Astrocyte of the cerebellum (primary cell): ENCODE data around the gene CALM1.

Experiments used
- DNase-seq: peaks from one replicate; pipeline ENCODE4 v3.0.0-alpha.2; 2011; ENCODE audit warnings: low read depth
- H3K4me3 ChIP-seq: 2 replicates; pipeline ENCODE4 v1.5.1; 2011; ENCODE audit warnings: mild to moderate bottlenecking, low read depth, low read length, moderate library complexity
- CTCF ChIP-seq: IDR thresholded peaks from 2 replicates; pipeline ENCODE4 v1.5.1; 2012; ENCODE audit warnings: low read length, low read depth, moderate library complexity, mild to moderate bottlenecking; ENCODE audit errors: missing control alignments
- in situ Hi-C: cut with HindIII; loops from 2 replicates; pipeline ENCODE4 v1.10.0; 2017; ENCODE audit warnings: low sequenced_read_pairs

CALM1 gene

DNA sequence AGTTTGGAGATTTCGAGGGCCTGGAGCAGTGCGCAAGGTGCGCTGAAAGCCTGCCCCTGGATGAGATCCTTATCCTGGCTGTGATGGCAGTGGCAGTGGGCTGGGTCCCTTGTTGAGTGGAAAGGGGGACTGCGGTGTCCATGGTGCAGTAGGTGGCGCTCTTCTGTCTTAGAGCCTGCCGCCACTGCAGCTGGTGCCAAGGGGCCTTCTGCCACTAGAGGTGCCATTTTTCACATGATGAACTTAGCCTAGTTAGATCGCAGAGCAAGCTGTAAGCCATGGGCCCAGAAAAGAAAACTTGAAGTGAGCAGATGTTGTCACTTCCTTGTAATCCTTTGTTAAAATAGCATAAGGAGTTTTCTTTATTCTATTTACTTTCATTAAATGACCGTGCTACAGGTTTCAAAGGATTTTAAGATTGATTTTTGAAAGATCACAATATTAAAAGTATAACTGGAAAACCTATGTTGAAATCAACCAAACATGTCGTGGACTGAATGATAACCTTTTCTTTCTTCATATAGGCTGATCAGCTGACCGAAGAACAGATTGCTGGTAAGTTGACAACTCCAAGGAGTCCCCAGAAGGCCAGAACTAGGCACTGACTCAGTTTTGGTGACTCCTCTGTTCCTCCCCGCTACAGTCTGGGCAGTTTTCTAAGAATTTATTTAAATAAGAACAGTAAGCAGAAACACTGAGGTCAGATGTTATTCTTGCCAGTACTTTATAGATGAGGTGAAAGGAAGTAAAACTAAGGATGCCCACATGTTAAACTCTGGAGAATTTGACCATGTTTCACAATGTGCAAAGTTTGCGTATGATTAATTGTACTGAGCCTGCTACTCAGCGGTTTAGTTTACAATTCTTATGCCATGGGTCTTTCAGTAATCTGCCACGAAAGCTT is 3.0 kb downstream of the CALM1 start:
- in situ Hi-C loops, result no loop called here
- peak overlapping the region; percentile 93 for H3K4me3 ChIP-seq
- DNase-seq, result peak; percentile 85
- TF ChIP-seq CTCF, result peak; percentile 100

DNA sequence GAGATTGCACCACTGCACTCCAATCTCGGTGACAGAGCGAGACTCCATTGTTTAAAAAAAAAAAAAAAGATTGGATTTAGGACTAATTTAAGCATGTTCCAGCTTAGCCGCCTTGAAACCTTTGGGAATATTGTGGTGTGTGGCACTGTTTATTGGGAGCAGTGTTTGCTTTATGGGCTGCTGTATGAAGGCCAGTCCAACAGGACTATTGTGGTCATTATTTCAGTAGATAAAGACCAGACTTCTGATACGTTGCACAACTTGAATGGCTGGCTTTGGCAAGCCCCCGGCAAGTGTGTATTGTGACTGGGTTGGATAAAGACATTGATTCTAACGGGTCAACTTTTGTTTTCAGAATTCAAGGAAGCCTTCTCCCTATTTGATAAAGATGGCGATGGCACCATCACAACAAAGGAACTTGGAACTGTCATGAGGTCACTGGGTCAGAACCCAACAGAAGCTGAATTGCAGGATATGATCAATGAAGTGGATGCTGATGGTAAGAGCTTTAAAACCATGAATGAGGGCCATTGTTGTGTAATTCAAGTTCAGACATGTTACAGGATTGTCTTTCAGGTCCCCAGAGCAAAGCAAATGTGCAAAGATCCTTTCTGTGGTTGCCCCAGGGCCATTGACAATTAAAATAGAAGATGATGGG is 4.2 kb downstream of the CALM1 start:
- in situ Hi-C loops, result no loop called here
- DNase-seq, result no peak
- TF ChIP-seq CTCF, result no peak
- no peak overlapping the region for H3K4me3 ChIP-seq

DNA sequence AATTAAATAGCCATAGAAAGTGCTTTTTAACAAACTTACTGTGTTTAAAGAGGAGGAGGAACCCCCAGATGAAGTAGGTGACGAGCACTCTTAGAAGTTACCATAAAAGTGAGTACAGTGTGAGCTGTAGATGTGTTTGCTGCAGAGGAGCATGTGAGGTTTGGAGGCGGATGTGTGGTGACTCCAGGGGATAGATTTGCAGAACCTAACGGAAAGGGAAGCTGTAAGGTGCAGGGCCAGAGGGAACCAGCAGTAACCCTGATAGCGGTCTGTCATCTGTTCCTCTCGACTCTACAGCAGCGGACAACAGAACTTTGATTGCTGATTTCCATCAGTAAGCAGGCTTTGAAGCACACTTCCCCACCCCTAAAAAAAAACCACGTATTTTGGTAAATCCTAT is 5.2 kb downstream of the CALM1 start:
- H3K4me3 ChIP-seq, result no peak overlapping the region
- in situ Hi-C loops, result no loop called here
- no peak for DNase-seq
- no peak for TF ChIP-seq CTCF

GRCh38 chr14:90403065-90403464 is 6.2 kb downstream of the CALM1 start:
- in situ Hi-C loops, result no loop called here
- DNase-seq, result no peak
- H3K4me3 ChIP-seq, result no peak overlapping the region
- no peak for TF ChIP-seq CTCF

DNA sequence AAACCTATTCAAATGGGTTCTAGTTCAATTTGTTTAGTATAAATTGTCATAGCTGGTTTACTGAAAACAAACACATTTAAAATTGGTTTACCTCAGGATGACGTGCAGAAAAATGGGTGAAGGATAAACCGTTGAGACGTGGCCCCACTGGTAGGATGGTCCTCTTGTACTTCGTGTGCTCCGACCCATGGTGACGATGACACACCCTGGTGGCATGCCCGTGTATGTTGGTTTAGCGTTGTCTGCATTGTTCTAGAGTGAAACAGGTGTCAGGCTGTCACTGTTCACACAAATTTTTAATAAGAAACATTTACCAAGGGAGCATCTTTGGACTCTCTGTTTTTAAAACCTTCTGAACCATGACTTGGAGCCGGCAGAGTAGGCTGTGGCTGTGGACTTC is 8.3 kb downstream of the CALM1 start:
- H3K4me3 ChIP-seq, result no peak overlapping the region
- no peak for TF ChIP-seq CTCF
- in situ Hi-C loops, result no loop called here
- DNase-seq, result no peak

DNA sequence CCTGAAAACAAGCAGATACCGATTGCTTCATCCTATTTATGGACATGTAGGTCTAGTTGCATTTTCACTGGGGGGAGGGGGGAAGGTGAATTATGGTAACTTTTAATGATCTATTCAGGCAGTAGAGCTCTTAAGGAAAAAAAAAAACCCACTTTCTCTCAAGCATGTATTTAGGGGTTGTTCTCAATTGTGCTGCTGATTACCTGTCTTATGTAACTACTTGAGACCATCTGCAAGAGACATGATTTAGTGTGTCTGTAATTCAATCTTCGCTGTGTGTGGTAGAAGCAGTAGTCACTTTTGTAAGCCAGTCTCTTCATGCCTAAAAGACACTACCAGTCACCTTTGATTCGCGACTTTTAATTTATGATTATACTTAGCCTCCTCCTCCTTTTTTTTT is 8.9 kb downstream of the CALM1 start:
- in situ Hi-C loops, result no loop called here
- no peak for DNase-seq
- TF ChIP-seq CTCF, result no peak
- no peak overlapping the region for H3K4me3 ChIP-seq
